ENCODE measurements around the gene STEAP1B. TPM values are rescaled to one million over a fixed set of nuclear protein-coding genes. Genes with fewer than 3 reads are reported as not detected.

The STEAP1B gene
- total RNA-seq, 2 experiments from 2014 or later = 0.30 to 0.33 TPM

DNA sequence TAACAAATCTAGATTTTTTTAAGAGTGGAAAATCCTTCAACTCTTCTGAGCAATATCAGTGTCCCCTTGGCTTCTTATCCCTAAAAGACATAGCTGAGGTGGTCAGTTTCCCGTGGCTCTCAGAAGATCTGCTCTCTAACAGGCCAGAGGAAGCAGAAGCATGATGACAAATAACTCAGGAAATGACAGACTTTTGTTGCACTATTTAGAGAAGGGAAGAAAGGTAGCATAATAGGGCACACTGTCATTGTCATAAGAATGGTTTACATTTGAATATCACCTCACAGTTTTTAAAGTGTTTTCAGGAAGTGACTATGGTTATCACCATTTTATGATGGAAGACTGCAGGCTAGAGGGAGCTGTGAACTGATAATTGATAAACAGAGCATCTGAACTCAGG lies 109.5 kb downstream of the STEAP1B start:
- DNase-seq = no peak
- ChIA-PET CTCF (no interaction called here), POLR2A (no interaction called here)
- no peaks in the 10 kb centered on the region for H3K9me3 Mint-ChIP-seq
- no peak overlapping the region for H3K4me3 Mint-ChIP-seq
- peaks cover 5% of the 10 kb centered on the region for H3K4me1 Mint-ChIP-seq
- peaks cover 9% of the 10 kb centered on the region for H3K27me3 Mint-ChIP-seq
- H3K27ac Mint-ChIP-seq = no peak overlapping the region
- H3K36me3 Mint-ChIP-seq (ENCODE audit: low read depth) = no peaks in the 10 kb centered on the region

DNA sequence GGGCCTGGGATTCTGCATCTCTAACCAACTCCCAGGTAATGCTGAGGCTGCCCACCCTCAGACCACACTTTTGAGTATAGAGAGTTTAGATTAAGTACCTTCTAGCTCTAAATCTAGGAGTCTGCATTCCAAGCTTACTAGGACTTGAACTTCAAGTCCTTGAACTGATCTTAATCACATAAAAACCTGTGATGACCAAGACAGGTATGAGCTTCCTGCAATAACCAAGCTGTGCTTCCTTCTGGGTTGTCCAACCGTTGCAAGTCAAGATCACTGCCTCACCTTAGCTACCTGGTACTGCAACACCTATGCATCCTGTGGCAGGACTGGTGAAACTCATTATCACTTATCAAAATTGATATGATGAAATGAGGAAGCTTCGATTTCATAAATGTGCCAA lies 110.1 kb downstream of the STEAP1B start:
- H3K27ac Mint-ChIP-seq = no peak overlapping the region
- H3K4me1 Mint-ChIP-seq = peaks cover 5% of the 10 kb centered on the region
- H3K4me3 Mint-ChIP-seq = no peak overlapping the region
- POLR2A ChIA-PET = no interaction called here
- peaks cover 13% of the 10 kb centered on the region for H3K27me3 Mint-ChIP-seq
- CTCF ChIA-PET = no interaction called here
- H3K36me3 Mint-ChIP-seq (ENCODE audit: low read depth) = no peaks in the 10 kb centered on the region
- no peak for DNase-seq
- H3K9me3 Mint-ChIP-seq = no peaks in the 10 kb centered on the region

GRCh38 chr7:22387583-22387982 lies 112.4 kb downstream of the STEAP1B start:
- Mint-ChIP-seq H3K27ac (no peak overlapping the region), H3K4me3 (no peak overlapping the region), H3K4me1 (peaks cover 5% of the 10 kb centered on the region), H3K27me3 (peaks cover 18% of the 10 kb centered on the region), H3K9me3 (no peaks in the 10 kb centered on the region), H3K36me3 (ENCODE audit: low read depth) (no peaks in the 10 kb centered on the region)
- ChIA-PET POLR2A (no interaction called here), CTCF (no interaction called here)
- no peak for DNase-seq

DNA sequence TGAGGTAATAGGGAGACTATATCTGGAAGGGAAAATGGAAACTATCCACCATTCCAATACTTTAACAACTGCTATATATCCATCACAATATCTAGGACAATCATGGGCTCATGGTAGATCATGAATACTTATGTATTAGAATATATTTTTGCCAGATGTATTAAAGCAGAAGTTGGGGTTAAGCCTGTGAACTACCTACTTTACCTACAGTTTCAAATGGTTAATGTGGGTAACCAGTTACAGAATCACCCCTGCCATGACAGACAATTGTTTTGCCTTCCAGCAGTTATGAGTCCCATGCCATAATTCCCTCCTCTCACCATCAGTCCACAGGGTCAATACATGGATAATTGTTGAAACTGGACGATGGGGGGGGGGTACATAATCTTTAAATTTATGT lies 113.1 kb downstream of the STEAP1B start:
- POLR2A ChIA-PET = no interaction called here
- CTCF ChIA-PET = no interaction called here

GRCh38 chr7:22386206-22386858 lies 113.7 kb downstream of the STEAP1B start:
- no peak for DNase-seq
- Mint-ChIP-seq H3K27me3 (peaks cover 22% of the 10 kb centered on the region), H3K4me3 (no peak overlapping the region), H3K9me3 (no peaks in the 10 kb centered on the region), H3K36me3 (ENCODE audit: low read depth) (no peaks in the 10 kb centered on the region), H3K4me1 (peaks cover 5% of the 10 kb centered on the region), H3K27ac (no peak overlapping the region)
- ChIA-PET POLR2A (no interaction called here), CTCF (no interaction called here)

More for the DNA sequence above, 113.1 kb downstream of the STEAP1B start:
- DNase-seq = no peak
- Mint-ChIP-seq H3K4me3 (no peak overlapping the region), H3K27ac (no peak overlapping the region), H3K9me3 (no peaks in the 10 kb centered on the region), H3K36me3 (ENCODE audit: low read depth) (no peaks in the 10 kb centered on the region), H3K27me3 (peaks cover 19% of the 10 kb centered on the region), H3K4me1 (peaks cover 5% of the 10 kb centered on the region)

DNA sequence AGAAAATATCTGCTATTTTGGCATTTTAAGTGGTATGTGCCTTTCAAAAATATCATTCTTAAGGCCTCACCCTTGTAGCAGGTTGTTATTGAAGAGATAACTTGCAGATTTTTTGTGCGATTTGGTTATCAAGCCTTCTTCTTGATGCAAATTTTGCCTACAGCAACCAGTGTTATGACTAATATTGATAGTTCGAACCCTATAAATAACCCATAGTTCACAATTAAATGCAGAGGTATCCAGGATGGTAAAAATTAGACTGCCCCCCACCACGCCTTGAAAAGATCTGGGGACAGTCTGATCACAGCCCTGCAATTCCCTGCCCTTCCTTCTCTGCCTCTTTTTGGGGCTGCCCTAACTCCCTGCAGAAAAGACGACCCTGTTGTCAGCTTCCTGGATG lies 114.7 kb downstream of the STEAP1B start:
- CTCF ChIA-PET = no interaction called here
- H3K9me3 Mint-ChIP-seq = no peaks in the 10 kb centered on the region
- no peak for DNase-seq

GRCh38 chr7:22380333-22380732 lies 119.7 kb downstream of the STEAP1B start:
- Mint-ChIP-seq H3K36me3 (ENCODE audit: low read depth) (no peaks in the 10 kb centered on the region), H3K27me3 (peaks cover 18% of the 10 kb centered on the region), H3K4me3 (no peak overlapping the region), H3K4me1 (no peaks in the 10 kb centered on the region), H3K9me3 (no peaks in the 10 kb centered on the region), H3K27ac (no peak overlapping the region)
- CTCF ChIA-PET = no interaction called here
- DNase-seq = no peak
- POLR2A ChIA-PET = no interaction called here

More for the DNA sequence above, 114.7 kb downstream of the STEAP1B start:
- Mint-ChIP-seq H3K27ac (no peak overlapping the region), H3K36me3 (ENCODE audit: low read depth) (no peaks in the 10 kb centered on the region), H3K4me3 (no peak overlapping the region), H3K4me1 (no peaks in the 10 kb centered on the region), H3K27me3 (peaks cover 24% of the 10 kb centered on the region)
- POLR2A ChIA-PET = no interaction called here

DNA sequence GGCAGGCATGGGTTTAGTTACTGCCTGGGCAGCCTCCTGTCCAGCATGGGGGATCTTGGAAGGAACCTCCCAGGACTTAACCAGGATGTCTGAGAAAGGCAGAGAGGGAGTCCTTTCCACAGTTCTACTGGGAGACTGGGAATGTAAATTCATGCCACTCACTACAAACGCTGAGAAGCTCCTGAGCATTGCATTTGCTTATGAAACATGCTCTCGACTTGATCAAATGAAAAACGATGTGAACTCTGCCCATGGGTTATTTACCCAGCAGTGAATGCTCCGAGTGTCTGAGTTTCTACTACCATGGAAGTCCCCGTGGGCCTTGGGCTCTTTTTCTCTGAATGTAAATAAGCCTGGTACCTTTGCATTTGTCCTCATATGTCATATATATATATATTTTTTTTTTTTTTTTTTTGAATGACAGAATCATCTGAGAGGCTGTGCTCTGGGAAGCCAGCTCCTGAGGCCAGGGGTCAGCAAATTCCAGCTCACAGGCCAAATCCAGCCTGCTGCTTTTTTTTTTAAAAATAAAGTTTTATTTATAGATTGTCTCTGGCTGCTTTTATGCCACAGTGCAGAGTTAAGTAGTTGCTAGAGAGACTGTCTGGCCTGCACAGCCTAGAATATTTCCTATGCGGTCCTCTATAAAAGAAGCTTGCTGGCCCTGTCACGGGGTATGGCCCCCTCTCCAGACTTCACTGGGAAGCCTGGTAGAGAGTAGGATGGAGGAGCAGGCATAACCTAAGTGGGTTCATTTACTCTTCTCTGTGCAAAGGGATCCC lies 121.6 kb downstream of the STEAP1B start:
- no peaks in the 10 kb centered on the region for H3K36me3 Mint-ChIP-seq (ENCODE audit: low read depth)
- DNase-seq = no peak
- H3K4me3 Mint-ChIP-seq = no peak overlapping the region
- no peak overlapping the region for H3K27ac Mint-ChIP-seq
- ChIA-PET POLR2A (no interaction called here), CTCF (no interaction called here)
- no peaks in the 10 kb centered on the region for H3K4me1 Mint-ChIP-seq
- peaks cover 16% of the 10 kb centered on the region for H3K27me3 Mint-ChIP-seq
- H3K9me3 Mint-ChIP-seq = no peaks in the 10 kb centered on the region

DNA sequence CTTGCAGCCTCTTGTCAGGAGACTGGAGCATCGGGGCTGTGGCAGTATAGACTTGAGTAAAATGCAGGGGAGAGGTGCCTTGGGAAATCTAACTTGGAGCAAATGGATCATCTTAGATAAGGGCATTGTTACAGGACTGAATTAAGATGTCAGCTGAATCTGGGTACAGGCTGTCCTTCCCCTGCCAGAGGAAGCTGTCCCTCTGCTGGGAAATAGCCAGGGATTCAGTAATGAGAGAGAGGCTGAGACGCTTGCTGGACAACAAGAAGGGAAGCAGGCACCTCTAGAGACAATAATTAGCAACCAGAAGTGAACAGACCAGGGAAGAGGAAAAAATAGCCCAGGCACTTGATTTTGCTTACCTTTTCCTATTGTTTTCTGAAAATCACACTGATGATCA lies 122.3 kb downstream of the STEAP1B start:
- CTCF ChIA-PET = no interaction called here
- peaks cover 14% of the 10 kb centered on the region for H3K27me3 Mint-ChIP-seq
- no peak overlapping the region for H3K27ac Mint-ChIP-seq
- POLR2A ChIA-PET = no interaction called here
- DNase-seq = no peak
- no peaks in the 10 kb centered on the region for H3K4me1 Mint-ChIP-seq
- H3K36me3 Mint-ChIP-seq (ENCODE audit: low read depth) = no peaks in the 10 kb centered on the region
- no peaks in the 10 kb centered on the region for H3K9me3 Mint-ChIP-seq
- no peak overlapping the region for H3K4me3 Mint-ChIP-seq

- Mint-ChIP-seq H3K27me3 (peaks cover 13% of the 10 kb centered on the region), H3K36me3 (ENCODE audit: low read depth) (no peaks in the 10 kb centered on the region), H3K4me3 (no peak overlapping the region), H3K9me3 (no peaks in the 10 kb centered on the region), H3K4me1 (no peaks in the 10 kb centered on the region), H3K27ac (no peak overlapping the region)
- POLR2A ChIA-PET = no interaction called here
- DNase-seq = no peak
- CTCF ChIA-PET = no interaction called here
Observed at GRCh38 chr7:22375359-22376048, 124.5 kb downstream of the STEAP1B start.

GRCh38 chr7:22373911-22374310 lies 126.1 kb downstream of the STEAP1B start:
- CTCF ChIA-PET = interaction anchor here (1.2 kb wide), 1 partner anchor 9 kb away, joined by 3 read pairs; no protein-coding TSS in a partner anchor
- Mint-ChIP-seq H3K9me3 (no peaks in the 10 kb centered on the region), H3K4me3 (no peak overlapping the region), H3K4me1 (no peaks in the 10 kb centered on the region), H3K27ac (no peak overlapping the region), H3K36me3 (ENCODE audit: low read depth) (no peaks in the 10 kb centered on the region), H3K27me3 (peaks cover 17% of the 10 kb centered on the region)
- POLR2A ChIA-PET = no interaction called here
- no peak for DNase-seq

GRCh38 chr7:22373388-22373787 lies 126.6 kb downstream of the STEAP1B start:
- Mint-ChIP-seq H3K27me3 (peaks cover 17% of the 10 kb centered on the region), H3K36me3 (ENCODE audit: low read depth) (no peaks in the 10 kb centered on the region), H3K4me1 (no peaks in the 10 kb centered on the region), H3K4me3 (no peak overlapping the region), H3K27ac (no peak overlapping the region), H3K9me3 (no peaks in the 10 kb centered on the region)
- POLR2A ChIA-PET = no interaction called here
- CTCF ChIA-PET = interaction anchor here (1.2 kb wide), 1 partner anchor 9 kb away, joined by 3 read pairs; no protein-coding TSS in a partner anchor
- no peak for DNase-seq

DNA sequence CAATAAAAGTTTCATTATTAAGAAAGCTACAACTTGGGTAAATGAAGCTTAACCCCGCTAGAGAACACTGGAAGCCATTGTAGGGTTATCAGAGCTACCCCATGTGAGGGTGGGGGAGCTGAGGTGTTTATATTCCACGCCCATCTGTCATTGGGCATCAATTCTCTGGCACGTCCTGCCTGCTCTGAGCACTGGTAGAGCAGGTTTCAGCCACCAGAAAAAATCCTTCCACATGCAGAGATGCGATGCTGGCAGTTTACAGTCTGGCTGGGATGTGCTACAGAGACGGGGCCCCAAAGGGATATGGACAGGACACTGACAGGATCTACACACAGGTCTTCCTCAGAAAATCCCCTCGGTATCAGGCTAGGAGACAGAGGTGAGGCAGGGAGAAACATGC lies 127.1 kb downstream of the STEAP1B start:
- ChIA-PET CTCF (no interaction called here), POLR2A (no interaction called here)
- DNase-seq = no peak
- Mint-ChIP-seq H3K4me3 (no peak overlapping the region), H3K27ac (no peak overlapping the region), H3K9me3 (no peaks in the 10 kb centered on the region), H3K27me3 (peaks cover 17% of the 10 kb centered on the region), H3K36me3 (ENCODE audit: low read depth) (no peaks in the 10 kb centered on the region), H3K4me1 (no peaks in the 10 kb centered on the region)
